SK-N-SH (cell line): Measurements from ENCODE around the gene SEMA4F. TPM values are rescaled to one million over a fixed set of nuclear protein-coding genes. Genes with fewer than 3 reads are reported as not detected.

Source experiments
- CTCF ChIA-PET: fragments of 300-600, 350-600 bp; formaldehyde crosslinking; extraction: SDS; loops from one replicate; lab custom pipeline; 2021; lab: Yijun Ruan, JAX
- POLR2A ChIA-PET: fragments of 350-600 bp; sonication (Branson Sonifier 250); formaldehyde crosslinking; extraction: SDS; loops from one replicate; lab custom pipeline; 2020; ENCODE audit warnings: antibody characterized with exemption, inconsistent platforms; lab: Yijun Ruan, JAX
- DNase-seq: peaks from one replicate; pipeline ENCODE4 v3.0.0; 2012
- H2AFZ ChIP-seq: fragments of 200-600 bp; sonication (generic); 2 replicates; pipeline ENCODE4 v1.8.1; 2016; ENCODE audit warnings: antibody characterized with exemption, mild to moderate bottlenecking, low read depth
- H3F3A ChIP-seq: fragments of 200-600 bp; sonication (generic); replicated peaks from 2 replicates; pipeline ENCODE3; 2016; ENCODE audit warnings: antibody characterized with exemption, mild to moderate bottlenecking; ENCODE audit not compliant: insufficient read depth
- H3K27ac ChIP-seq, 2 experiments: fragments of 200-500 bp in 1 of 2; fragments of 200-600 bp in 1 of 2; sonication (Bioruptor generic) in 1 of 2; sonication (generic), shearing (Covaris generic) in 1 of 2; 2 replicates each; pipeline versions ENCODE4 v1.5.1 to v1.6.1; 2014 to 2016; ENCODE audit warnings: low read depth in 2 of 2, inconsistent platforms in 1 of 2, low read length in 1 of 2, mild to moderate bottlenecking in 1 of 2, mixed read lengths in 1 of 2
- H3K27me3 ChIP-seq: fragments of 200-600 bp; sonication (generic), shearing (Covaris generic); 2 replicates; pipeline ENCODE4 v1.6.1; 2016; ENCODE audit warnings: mixed run types; ENCODE audit not compliant: insufficient read depth
- H3K36me3 ChIP-seq, 2 experiments: fragments of 200-500 bp in 1 of 2; fragments of 200-600 bp in 1 of 2; sonication (Bioruptor generic) in 1 of 2; sonication (generic) in 1 of 2; replicated peaks in 1 of 2; 2 replicates each; pipeline versions ENCODE3 to v1.5.1; 2014 to 2016; ENCODE audit warnings: low read length in 1 of 2, mild to moderate bottlenecking in 1 of 2; ENCODE audit not compliant: insufficient read depth in 2 of 2, control insufficient read depth in 1 of 2
- H3K4me1 ChIP-seq, 2 experiments: fragments of 200-500 bp in 1 of 2; fragments of 200-600 bp in 1 of 2; sonication (Bioruptor generic) in 1 of 2; sonication (generic), shearing (Covaris generic) in 1 of 2; 2 replicates each; pipeline versions ENCODE4 v1.5.1 to v1.6.1; 2014 to 2016; ENCODE audit warnings: low read depth in 1 of 2, low read length in 1 of 2, mixed run types in 1 of 2; ENCODE audit not compliant: insufficient read depth in 2 of 2, control insufficient read depth in 1 of 2
- H3K4me2 ChIP-seq: fragments of 200-600 bp; sonication (generic), shearing (Covaris generic); 2 replicates; pipeline ENCODE4 v1.6.1; 2017; ENCODE audit warnings: mixed run types
- H3K4me3 ChIP-seq, 2 experiments: fragments of 200-500 bp in 1 of 2; fragments of 200-600 bp in 1 of 2; sonication (Bioruptor generic) in 1 of 2; sonication (generic), shearing (Covaris generic) in 1 of 2; 2 replicates each; pipeline versions ENCODE4 v1.5.1 to v1.8.1; 2014 to 2016; ENCODE audit warnings: low read depth in 2 of 2, inconsistent platforms in 1 of 2, low read length in 1 of 2, mild to moderate bottlenecking in 1 of 2, mixed read lengths in 1 of 2, moderate library complexity in 1 of 2
- H3K79me2 ChIP-seq: fragments of 200-600 bp; sonication (generic); 2 replicates; pipeline ENCODE4 v1.8.1; 2017; ENCODE audit warnings: mild to moderate bottlenecking; ENCODE audit not compliant: insufficient read depth
- H3K9ac ChIP-seq: fragments of 200-600 bp; sonication (generic); 2 replicates; pipeline ENCODE4 v1.6.1; 2017; ENCODE audit warnings: mixed run types
- H3K9me2 ChIP-seq: fragments of 200-600 bp; sonication (generic); 2 replicates; pipeline ENCODE4 v1.6.1; 2017; ENCODE audit warnings: mixed run types
- H3K9me3 ChIP-seq: fragments of 200-600 bp; sonication (generic); 2 replicates; pipeline ENCODE4 v1.6.1; 2017; ENCODE audit warnings: mixed run types, mild to moderate bottlenecking, moderate library complexity
- H4K20me1 ChIP-seq: fragments of 200-600 bp; sonication (generic); 2 replicates; pipeline ENCODE4 v1.6.1; 2017; ENCODE audit warnings: mild to moderate bottlenecking, mixed run types; ENCODE audit not compliant: insufficient read depth
- CHD2 ChIP-seq: fragments of 150-350 bp; IDR thresholded peaks from 2 replicates; pipeline ENCODE4 v1.6.1; 2018; ENCODE audit warnings: low read length; ENCODE audit not compliant: partially characterized antibody
- FOSL2 ChIP-seq: IDR thresholded peaks from 2 replicates; pipeline ENCODE4 v1.4.0; 2012; ENCODE audit warnings: low read depth, mild to moderate bottlenecking, moderate library complexity, borderline replicate concordance
- FOXJ3 ChIP-seq: sonication (generic); formaldehyde crosslinking; IDR thresholded peaks from 2 replicates; pipeline ENCODE4 v1.5.1; 2020; ENCODE audit warnings: mild to moderate bottlenecking, missing genetic modification reagents
- FOXM1 ChIP-seq: IDR thresholded peaks from 2 replicates; pipeline ENCODE4 v1.4.0; 2012; ENCODE audit warnings: low read depth, mild to moderate bottlenecking
- GABPA ChIP-seq: IDR thresholded peaks from 2 replicates; pipeline ENCODE4 v1.4.0; 2012; ENCODE audit warnings: low read depth, mild to moderate bottlenecking
- GATA2 ChIP-seq: sonication (generic); formaldehyde crosslinking; IDR thresholded peaks from 2 replicates; pipeline ENCODE4 v1.5.0; 2020; ENCODE audit warnings: mild to moderate bottlenecking, missing genetic modification reagents
- JUND ChIP-seq: IDR thresholded peaks from 2 replicates; pipeline ENCODE4 v1.4.0; 2012
- MEF2A ChIP-seq: IDR thresholded peaks from 2 replicates; pipeline ENCODE4 v1.4.0; 2012; ENCODE audit warnings: low read depth, borderline replicate concordance
- MXI1 ChIP-seq: IDR thresholded peaks from 2 replicates; pipeline ENCODE4 v1.6.1; 2012; ENCODE audit warnings: mild to moderate bottlenecking, low read depth, low read length, improper control_type of control experiment
- NRF1 ChIP-seq: IDR thresholded peaks from 2 replicates; pipeline ENCODE4 v1.6.1; 2012; ENCODE audit warnings: low read depth, mild to moderate bottlenecking, low read length
- POLR2AphosphoS5 ChIP-seq: IDR thresholded peaks from 2 replicates; pipeline ENCODE4 v1.6.1; 2012; ENCODE audit warnings: low read depth, low read length
- RAD21 ChIP-seq: IDR thresholded peaks from 2 replicates; pipeline ENCODE4 v1.6.1; 2012; ENCODE audit warnings: mild to moderate bottlenecking, low read length
- RCOR1 ChIP-seq: fragments of 150-350 bp; IDR thresholded peaks from 2 replicates; pipeline ENCODE4 v1.6.1; 2017; ENCODE audit warnings: antibody characterized with exemption, low read length
- REST ChIP-seq: IDR thresholded peaks from 2 replicates; pipeline ENCODE4 v1.6.1; 2012; ENCODE audit warnings: mild to moderate bottlenecking, low read depth, low read length, moderate library complexity
- RXRA ChIP-seq: IDR thresholded peaks from 2 replicates; pipeline ENCODE4 v1.4.0; 2012; ENCODE audit warnings: low read depth, mild to moderate bottlenecking, borderline replicate concordance
- TCF12 ChIP-seq: IDR thresholded peaks from 2 replicates; pipeline ENCODE4 v1.4.0; 2012
- YY1 ChIP-seq: IDR thresholded peaks from 2 replicates; pipeline ENCODE4 v1.4.0; 2012; ENCODE audit warnings: low read depth, mild to moderate bottlenecking
- WGBS: methylation state at CpG from one replicate; pipeline ENCODE4 v1.1.6; 2017; ENCODE audit warnings: low lambda C conversion rate; 5-methylcytosine and 5-hydroxymethylcytosine counted together
- polyA plus RNA-seq, 3 experiments: library from polyadenylated mRNA; depleted of rRNA; stranded (reverse); fragments of >200 nt; gene quantifications; 2 replicates each; pipeline ENCODE4 v1.2.3, GENCODE V29; 2012
- TF ChIP-seq, protein P1 (sequence below): IDR thresholded peaks from 2 replicates; pipeline ENCODE4 v1.4.0; 2012; ENCODE audit warnings: low read depth, borderline replicate concordance
- TF ChIP-seq, protein P2 (sequence below): fragments of 150-350 bp; IDR thresholded peaks from 2 replicates; pipeline ENCODE4 v1.6.1; 2016; ENCODE audit warnings: mild to moderate bottlenecking, low read depth, low read length
- TF ChIP-seq, protein P3 (sequence below): fragments of 150-350 bp; IDR thresholded peaks from 2 replicates; pipeline ENCODE4 v1.6.1; 2017; ENCODE audit warnings: antibody characterized with exemption, low read length, low read depth, borderline replicate concordance

The SEMA4F gene
- polyA plus RNA-seq, 1 of the 3 experiments (the other 2 are of a cell fraction) = 17.3 TPM

DNA sequence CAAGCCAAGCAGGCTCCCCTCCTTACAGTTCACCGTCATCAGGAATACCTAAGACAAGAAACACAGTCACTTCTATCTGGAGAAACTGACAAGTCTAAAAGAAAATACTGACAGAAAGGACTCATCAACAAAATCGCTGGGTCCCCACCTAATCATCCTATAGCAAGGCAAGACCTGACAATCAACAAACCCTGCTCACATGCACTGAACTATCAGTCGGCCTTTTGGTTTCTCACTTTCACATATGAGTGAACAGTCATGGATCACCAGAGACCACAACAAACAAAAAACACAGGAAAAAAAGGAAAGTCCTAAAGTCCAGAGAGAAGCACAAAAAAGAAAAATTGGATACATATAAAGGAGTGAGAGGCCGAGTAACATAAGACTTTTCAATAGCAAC, 70.4 kb downstream of the SEMA4F start (continued):
- TF ChIP-seq, protein P1, sequence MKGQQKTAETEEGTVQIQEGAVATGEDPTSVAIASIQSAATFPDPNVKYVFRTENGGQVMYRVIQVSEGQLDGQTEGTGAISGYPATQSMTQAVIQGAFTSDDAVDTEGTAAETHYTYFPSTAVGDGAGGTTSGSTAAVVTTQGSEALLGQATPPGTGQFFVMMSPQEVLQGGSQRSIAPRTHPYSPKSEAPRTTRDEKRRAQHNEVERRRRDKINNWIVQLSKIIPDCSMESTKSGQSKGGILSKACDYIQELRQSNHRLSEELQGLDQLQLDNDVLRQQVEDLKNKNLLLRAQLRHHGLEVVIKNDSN = no peak
- TF ChIP-seq FOXJ3 (CRISPR knock-in tag) (no peak), POLR2AphosphoS5 (no peak), YY1 (no peak)

- no peak for DNase-seq
- Histone ChIP-seq H3K27me3 (no peaks in the 10 kb centered on the region; the same call in 1 of the 2 replicates), H2AFZ (no peak overlapping the region), H3K4me3 (no peak overlapping the region), H3K9ac (no peak overlapping the region), H3F3A (no peaks in the 10 kb centered on the region), H3K4me1 (no peaks in the 10 kb centered on the region), H3K4me2 (no peak overlapping the region), H3K9me2 (no peaks in the 10 kb centered on the region), H3K9me3 (no peaks in the 10 kb centered on the region), H3K36me3 (no peaks in the 10 kb centered on the region), H3K27ac (no peak overlapping the region), H3K79me2 (no peaks in the 10 kb centered on the region), H4K20me1 (no peaks in the 10 kb centered on the region)
- TF ChIP-seq RCOR1 (no peak), MEF2A (no peak), RAD21 (no peak), POLR2AphosphoS5 (no peak), TCF12 (no peak), JUND (no peak), FOSL2 (no peak), GABPA (no peak)
- TF ChIP-seq, protein P2, sequence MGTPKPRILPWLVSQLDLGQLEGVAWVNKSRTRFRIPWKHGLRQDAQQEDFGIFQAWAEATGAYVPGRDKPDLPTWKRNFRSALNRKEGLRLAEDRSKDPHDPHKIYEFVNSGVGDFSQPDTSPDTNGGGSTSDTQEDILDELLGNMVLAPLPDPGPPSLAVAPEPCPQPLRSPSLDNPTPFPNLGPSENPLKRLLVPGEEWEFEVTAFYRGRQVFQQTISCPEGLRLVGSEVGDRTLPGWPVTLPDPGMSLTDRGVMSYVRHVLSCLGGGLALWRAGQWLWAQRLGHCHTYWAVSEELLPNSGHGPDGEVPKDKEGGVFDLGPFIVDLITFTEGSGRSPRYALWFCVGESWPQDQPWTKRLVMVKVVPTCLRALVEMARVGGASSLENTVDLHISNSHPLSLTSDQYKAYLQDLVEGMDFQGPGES = no peak
- WGBS = 84% methylated on average over 1 of the region's 1 CpG
- CTCF ChIA-PET = interaction anchor here (1.0 to 2.1 kb wide), 2 partner anchors 10 to 151 kb away, joined by 4 to 9 read pairs; no protein-coding TSS in a partner anchor
- POLR2A ChIA-PET = no interaction called here
Measured at GRCh38 chr2:74725287-74725686, 71.2 kb downstream of the SEMA4F start.

GRCh38 chr2:74728842-74729241, 74.8 kb downstream of the SEMA4F start:
- H3K4me3 ChIP-seq = no peak overlapping the region
- H3K79me2 ChIP-seq = no peaks in the 10 kb centered on the region
- no peak for DNase-seq
- ChIA-PET POLR2A (no interaction called here), CTCF (interaction anchor here (0.7 to 1.4 kb wide), 2 partner anchors 13 to 24 kb away, joined by 3 to 6 read pairs; no protein-coding TSS in a partner anchor)
- H3K27ac ChIP-seq = no peak overlapping the region
- no peaks in the 10 kb centered on the region for H3K36me3 ChIP-seq
- peaks cover 0 to 1% of the 10 kb centered on the region in 2 experiments; a peak in 1 of 4 replicates for H3K4me1 ChIP-seq
- H3K9me3 ChIP-seq = no peaks in the 10 kb centered on the region
- no peak overlapping the region for H3K9ac ChIP-seq
- H2AFZ ChIP-seq = no peak overlapping the region
- no peaks in the 10 kb centered on the region for H3K9me2 ChIP-seq
- no peak overlapping the region for H3K4me2 ChIP-seq
- H3F3A ChIP-seq = no peaks in the 10 kb centered on the region
- WGBS = 30% methylated on average over 2 of the region's 2 CpGs
- no peaks in the 10 kb centered on the region for H4K20me1 ChIP-seq
- no peaks in the 10 kb centered on the region for H3K27me3 ChIP-seq
- no peak for TF ChIP-seq FOXM1
- TF ChIP-seq RXRA = no peak
- TF ChIP-seq RAD21 = no peak
- TF ChIP-seq, protein P3, sequence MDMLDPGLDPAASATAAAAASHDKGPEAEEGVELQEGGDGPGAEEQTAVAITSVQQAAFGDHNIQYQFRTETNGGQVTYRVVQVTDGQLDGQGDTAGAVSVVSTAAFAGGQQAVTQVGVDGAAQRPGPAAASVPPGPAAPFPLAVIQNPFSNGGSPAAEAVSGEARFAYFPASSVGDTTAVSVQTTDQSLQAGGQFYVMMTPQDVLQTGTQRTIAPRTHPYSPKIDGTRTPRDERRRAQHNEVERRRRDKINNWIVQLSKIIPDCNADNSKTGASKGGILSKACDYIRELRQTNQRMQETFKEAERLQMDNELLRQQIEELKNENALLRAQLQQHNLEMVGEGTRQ = no peak
- TF ChIP-seq CHD2 = no peak
- TF ChIP-seq JUND = no peak
- TF ChIP-seq NRF1 = no peak
- no peak for TF ChIP-seq MEF2A
- no peak for TF ChIP-seq GATA2 (CRISPR knock-in tag)
- TF ChIP-seq, protein P2 = no peak
- TF ChIP-seq MXI1 = no peak
- TF ChIP-seq REST = no peak
